ENCODE results near the gene ZGPAT. TPM values are rescaled to one million over a fixed set of nuclear protein-coding genes. Genes with fewer than 3 reads are reported as not detected.

The ZGPAT gene
- total RNA-seq, 1 experiment from 2014 or later: 27.6 TPM

GRCh38 chr20:63778857-63779256 is 71.0 kb downstream of the ZGPAT start:
- Mint-ChIP-seq H3K4me3 (no peak overlapping the region; a peak in 1 of 5 replicates), H3K27ac (no peak overlapping the region), H3K9me3 (no peaks in the 10 kb centered on the region; a peak in 2 of 5 replicates), H3K27me3 (ENCODE audit: low read depth) (no peaks in the 10 kb centered on the region; the same call in 1 of the 2 replicates), H3K36me3 (ENCODE audit: insufficient read depth in 1 of 3, low read depth in 3 of 3) (peaks cover 3 to 16% (median 16%) of the 10 kb centered on the region in 3 experiments; a peak in 6 of 7 replicates), H3K4me1 (peaks cover 23 to 24% of the 10 kb centered on the region in 2 experiments)
- Histone ChIP-seq H3K79me2 (ENCODE audit: insufficient read depth, low read length) (peaks cover 2% of the 10 kb centered on the region; the same call in 1 of the 2 replicates), H3K4ac (ENCODE audit: low read depth, low read length) (no peak overlapping the region), H4K5ac (ENCODE audit: insufficient read length, low read depth, low read length) (no peak overlapping the region), H4K91ac (ENCODE audit: insufficient read length, low read depth, low read length) (no peak overlapping the region), H3K9me3 (ENCODE audit: control insufficient read depth, low read depth, low read length) (no peaks in the 10 kb centered on the region), H2BK12ac (ENCODE audit: insufficient read length, low read depth, low read length) (no peak overlapping the region), H3K14ac (ENCODE audit: insufficient read depth, low read length) (no peak overlapping the region), H2BK120ac (ENCODE audit: low read depth, low read length, poor library complexity, severe bottlenecking) (no peak overlapping the region), H4K8ac (replicated peaks; ENCODE audit: insufficient read length, low read depth, low read length) (no peak overlapping the region), H2BK5ac (ENCODE audit: insufficient read length, low read length) (no peak overlapping the region), H3K18ac (ENCODE audit: insufficient read length, low read depth, low read length) (no peak overlapping the region), H2AK5ac (ENCODE audit: insufficient read length, low read length) (no peak overlapping the region), H3T11ph (ENCODE audit: low read length) (no peak overlapping the region), H3K79me1 (ENCODE audit: insufficient read depth, low read depth, low read length, poor library complexity, severe bottlenecking) (peaks cover 2% of the 10 kb centered on the region), H3K4me1 (ENCODE audit: insufficient read depth, low read length) (no peaks in the 10 kb centered on the region), H3K27ac (ENCODE audit: insufficient read length, low read depth, low read length) (no peak overlapping the region), H3K4me2 (ENCODE audit: insufficient read depth, insufficient read length, low read length) (no peak overlapping the region), H3K56ac (ENCODE audit: insufficient read length, low read depth, low read length) (no peak overlapping the region), H2BK20ac (ENCODE audit: low read depth, low read length, poor library complexity, severe bottlenecking) (no peak overlapping the region), H3K9ac (ENCODE audit: extremely low read depth, insufficient read length, low read length) (no peak overlapping the region), H2BK15ac (ENCODE audit: low read depth, low read length) (no peak overlapping the region), H2AFZ (ENCODE audit: low read length) (no peak overlapping the region), H3K23me2 (ENCODE audit: insufficient read length, low read depth, low read length, poor library complexity, severe bottlenecking) (peaks cover 7% of the 10 kb centered on the region), H3K27me3 (ENCODE audit: insufficient read depth, low read length) (no peaks in the 10 kb centered on the region), H4K20me1 (ENCODE audit: control insufficient read depth, insufficient read depth, insufficient read length) (no peaks in the 10 kb centered on the region), H3K23ac (ENCODE audit: insufficient read length, low read depth, low read length) (no peak overlapping the region)
- peak; percentile 34; the same call in 2 of the 3 replicates for TF ChIP-seq CTCF (conservative IDR thresholded peaks at IDR 0.05)
- DNase-seq: no peak
- no CpG with 5 or more reads among the region's 9 CpGs for WGBS (ENCODE audit: extremely low coverage, insufficient read length, low lambda C conversion rate)

Data from H9 (cell line).